ENCODE measurements around the gene KIAA1217. TPM values are rescaled to one million over a fixed set of nuclear protein-coding genes. Genes with fewer than 3 reads are reported as not detected.

KIAA1217 gene
- total and polyA plus RNA-seq, 9 of the 15 experiments (the other 6 are each of a cell fraction or from before 2014, with no cell fraction given), result 0.04 TPM; not detected in 8

DNA sequence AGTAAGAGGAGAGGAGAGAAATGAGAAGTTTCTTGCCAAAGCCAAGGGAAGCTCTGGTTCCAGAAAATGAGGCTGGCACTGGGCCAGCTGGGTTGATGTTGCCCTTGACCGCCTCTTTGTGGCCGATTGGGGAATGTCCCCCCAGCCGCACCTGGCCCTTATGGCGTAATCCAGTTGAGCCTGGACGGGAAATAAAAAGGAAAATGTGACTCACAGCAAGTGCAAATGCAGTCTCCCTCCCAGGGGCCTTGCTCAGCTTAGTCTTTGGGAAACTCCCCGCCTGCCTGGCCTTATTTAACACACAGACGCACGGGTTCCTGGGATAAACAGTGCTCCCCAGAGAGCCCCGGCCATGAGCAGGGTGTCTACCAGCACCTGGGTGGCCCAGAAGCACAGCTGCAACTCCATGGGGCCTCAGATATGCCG is 174.8 kb downstream of the KIAA1217 start (continued):
- TF ChIP-seq RFX5 (IDR thresholded peaks at IDR 0.05; ENCODE audit: low read depth, low read length) (no peak), ARID2 (IDR thresholded peaks at IDR 0.05) (peak; percentile 81; the same call in 1 of the 2 replicates), MYC (IDR thresholded peaks at IDR 0.05; ENCODE audit: low read depth, low read length) (0 out of 2 replicates have a peak, but pooled peaks have one; percentile 28), MYC (CRISPR knock-in tag; IDR thresholded peaks at IDR 0.05; ENCODE audit: borderline replicate concordance, low read depth) (no peak), MECOM (CRISPR knock-in tag; IDR thresholded peaks at IDR 0.05) (no peak), POLR2AphosphoS5 (IDR thresholded peaks at IDR 0.05; ENCODE audit: control insufficient read depth, insufficient read depth, low read depth, low read length) (no peak), ZNF407 (IDR thresholded peaks at IDR 0.05; ENCODE audit: low read depth) (no peak), MBD2 (IDR thresholded peaks at IDR 0.05; ENCODE audit: borderline replicate concordance, low read depth) (no peak), HDAC3 (IDR thresholded peaks at IDR 0.05; ENCODE audit: borderline replicate concordance, partially characterized antibody) (no peak), DIDO1 (tag; IDR thresholded peaks at IDR 0.05; ENCODE audit: low read depth) (no peak), NFXL1 (CRISPR knock-in tag; IDR thresholded peaks at IDR 0.05) (no peak), SMARCC2 (IDR thresholded peaks at IDR 0.05; ENCODE audit: low read depth) (peak; percentile 73), FOXJ3 (CRISPR knock-in tag; IDR thresholded peaks at IDR 0.05) (no peak), NFIC (IDR thresholded peaks at IDR 0.05) (peak; percentile 99), TSHZ1 (CRISPR knock-in tag; IDR thresholded peaks at IDR 0.05) (no peak), HDAC6 (IDR thresholded peaks at IDR 0.05; ENCODE audit: low read depth, low read length) (no peak), SMAD4 (CRISPR knock-in tag; conservative IDR thresholded peaks at IDR 0.05) (no peak), CC2D1A (IDR thresholded peaks at IDR 0.05) (no peak), CBX2 (IDR thresholded peaks at IDR 0.05; ENCODE audit: insufficient read depth, low read length, poor library complexity, severe bottlenecking) (no peak)
